ENCODE data around the gene CAST. TPM values are rescaled to one million over a fixed set of nuclear protein-coding genes. Genes with fewer than 3 reads are reported as not detected.

Gene CAST
- total RNA-seq, 1 donor from 2014 or later = 97.0 TPM

DNA sequence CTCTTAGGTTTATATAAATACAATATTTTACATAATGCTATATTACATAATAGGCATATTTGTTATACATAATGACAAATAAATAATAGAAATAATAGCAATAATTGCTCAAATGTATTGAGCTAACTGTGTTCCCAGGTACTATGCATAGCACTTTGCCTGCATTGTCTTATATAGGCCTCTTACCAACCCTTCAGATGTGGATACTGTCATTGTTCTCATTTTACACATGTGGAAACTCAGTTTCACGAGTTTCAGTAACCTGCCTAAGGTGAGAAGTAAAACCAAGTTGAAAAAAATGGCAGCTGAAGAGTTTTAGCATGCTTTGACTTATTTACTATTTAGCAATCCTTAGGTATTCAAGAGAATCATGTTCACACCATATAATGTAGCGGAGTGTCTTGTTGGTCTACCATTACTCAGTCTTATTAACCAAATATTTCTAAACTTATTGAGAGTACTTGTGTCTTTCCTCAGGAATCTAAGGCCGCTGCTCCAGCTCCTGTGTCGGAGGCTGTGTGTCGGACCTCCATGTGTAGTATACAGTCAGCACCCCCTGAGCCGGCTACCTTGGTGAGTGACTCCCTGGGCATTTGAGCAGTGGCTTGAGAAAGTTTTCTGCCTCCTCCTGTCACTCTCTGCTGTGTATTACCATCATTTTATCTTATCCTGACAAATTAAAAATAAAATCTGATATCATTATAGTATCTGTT, 88.1 kb downstream of the CAST start:
- no peak overlapping the region for H3K4me3 Mint-ChIP-seq (ENCODE audit: low read depth)
- no peaks in the 10 kb centered on the region for H3K9me3 Mint-ChIP-seq (ENCODE audit: low read depth)
- TF ChIP-seq, protein P1, sequence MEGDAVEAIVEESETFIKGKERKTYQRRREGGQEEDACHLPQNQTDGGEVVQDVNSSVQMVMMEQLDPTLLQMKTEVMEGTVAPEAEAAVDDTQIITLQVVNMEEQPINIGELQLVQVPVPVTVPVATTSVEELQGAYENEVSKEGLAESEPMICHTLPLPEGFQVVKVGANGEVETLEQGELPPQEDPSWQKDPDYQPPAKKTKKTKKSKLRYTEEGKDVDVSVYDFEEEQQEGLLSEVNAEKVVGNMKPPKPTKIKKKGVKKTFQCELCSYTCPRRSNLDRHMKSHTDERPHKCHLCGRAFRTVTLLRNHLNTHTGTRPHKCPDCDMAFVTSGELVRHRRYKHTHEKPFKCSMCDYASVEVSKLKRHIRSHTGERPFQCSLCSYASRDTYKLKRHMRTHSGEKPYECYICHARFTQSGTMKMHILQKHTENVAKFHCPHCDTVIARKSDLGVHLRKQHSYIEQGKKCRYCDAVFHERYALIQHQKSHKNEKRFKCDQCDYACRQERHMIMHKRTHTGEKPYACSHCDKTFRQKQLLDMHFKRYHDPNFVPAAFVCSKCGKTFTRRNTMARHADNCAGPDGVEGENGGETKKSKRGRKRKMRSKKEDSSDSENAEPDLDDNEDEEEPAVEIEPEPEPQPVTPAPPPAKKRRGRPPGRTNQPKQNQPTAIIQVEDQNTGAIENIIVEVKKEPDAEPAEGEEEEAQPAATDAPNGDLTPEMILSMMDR (IDR thresholded peaks at IDR 0.05; ENCODE audit: unreplicated experiment) = no peak
- H3K36me3 Mint-ChIP-seq (ENCODE audit: insufficient read depth) = peaks cover 23% of the 10 kb centered on the region
- peaks cover 7% of the 10 kb centered on the region for H3K4me1 Mint-ChIP-seq (ENCODE audit: low read depth)
- DNase-seq (ENCODE audit: low spot score, unreplicated experiment) = no peak
- no peaks in the 10 kb centered on the region for H3K27me3 Mint-ChIP-seq
- no peak overlapping the region for H3K27ac Mint-ChIP-seq

DNA sequence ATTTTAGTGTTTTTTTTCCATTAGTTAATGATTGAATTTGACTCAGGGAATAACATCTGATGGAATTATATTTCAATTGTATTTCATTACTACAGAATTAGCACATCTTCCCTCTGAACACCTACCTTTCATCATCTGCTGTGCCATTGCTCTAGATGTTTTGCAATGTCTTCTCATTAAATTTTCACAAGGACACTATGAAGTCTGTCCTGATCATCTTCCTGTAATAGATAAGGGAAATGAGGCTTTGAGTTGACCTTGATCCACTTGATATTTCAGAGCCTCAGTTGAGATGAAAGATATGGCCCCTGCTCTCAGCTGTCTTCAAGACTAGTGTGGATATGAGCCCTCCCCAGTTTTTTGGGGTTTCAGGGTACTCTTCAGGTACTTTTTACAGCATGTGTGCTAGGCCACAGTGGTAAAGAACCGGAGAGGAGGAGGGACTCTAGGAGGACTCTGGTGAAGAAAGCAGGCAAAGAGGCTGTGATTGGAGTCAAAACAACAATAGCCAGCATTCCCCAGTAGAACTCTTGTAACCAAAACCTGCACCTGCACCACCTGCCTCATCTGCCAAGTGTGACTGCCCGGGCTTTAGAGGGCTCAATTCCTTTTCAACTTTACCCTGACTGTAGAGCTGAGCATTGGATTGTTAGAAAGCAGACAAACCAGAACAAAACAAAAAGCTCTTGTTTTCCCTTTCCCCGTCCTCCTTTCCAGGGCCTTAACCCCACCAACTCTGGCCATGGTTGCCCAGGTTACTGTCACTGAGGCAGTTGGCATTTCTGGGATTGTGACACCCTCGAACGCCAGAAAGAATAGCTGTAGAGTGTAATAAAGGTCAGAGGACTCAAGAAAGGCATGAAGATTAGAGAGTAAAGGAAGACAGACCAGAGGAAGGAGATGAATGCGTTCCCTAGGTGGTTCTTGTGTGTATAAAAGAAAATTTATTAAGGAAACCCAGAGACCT, 89.3 kb downstream of the CAST start:
- no peaks in the 10 kb centered on the region for H3K9me3 Mint-ChIP-seq (ENCODE audit: low read depth)
- no peaks in the 10 kb centered on the region for H3K4me1 Mint-ChIP-seq (ENCODE audit: low read depth)
- no peak overlapping the region for H3K27ac Mint-ChIP-seq
- H3K27me3 Mint-ChIP-seq = no peaks in the 10 kb centered on the region
- H3K36me3 Mint-ChIP-seq (ENCODE audit: insufficient read depth) = peaks cover 18% of the 10 kb centered on the region
- TF ChIP-seq, protein P1 (IDR thresholded peaks at IDR 0.05; ENCODE audit: unreplicated experiment) = no peak
- no peak overlapping the region for H3K4me3 Mint-ChIP-seq (ENCODE audit: low read depth)
- DNase-seq (ENCODE audit: low spot score, unreplicated experiment) = no peak

DNA sequence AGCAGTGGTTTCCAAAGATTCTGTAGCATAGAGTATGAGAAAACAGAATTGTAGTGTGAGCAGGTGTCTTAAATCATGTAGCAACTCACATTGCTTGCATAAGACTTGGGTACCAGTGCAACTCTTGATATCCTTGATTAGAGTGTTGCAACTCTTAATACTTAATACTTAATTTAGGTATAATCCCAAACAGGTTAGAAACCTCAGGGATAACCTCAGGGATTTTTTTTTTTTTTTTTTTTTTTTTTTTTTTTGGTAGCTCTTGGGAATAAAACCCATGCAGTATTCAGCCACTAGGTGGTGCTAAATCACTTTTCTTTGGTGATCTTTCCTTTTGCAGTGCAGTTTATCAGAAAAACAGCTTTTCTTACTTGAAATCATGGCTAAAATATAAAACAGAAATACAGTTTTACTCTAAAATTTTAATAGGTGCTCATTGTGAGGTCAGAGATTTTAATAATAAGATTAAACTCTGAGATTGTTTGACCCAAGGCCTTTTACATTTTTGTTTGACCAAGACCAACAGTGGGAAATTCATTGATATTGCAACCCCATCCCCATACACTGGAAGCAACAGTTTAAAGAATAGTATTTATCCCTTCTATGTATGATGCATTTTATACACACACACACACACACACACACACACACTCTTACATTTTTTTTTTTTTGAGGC, 90.3 kb downstream of the CAST start:
- no peaks in the 10 kb centered on the region for H3K27me3 Mint-ChIP-seq
- TF ChIP-seq, protein P1 (IDR thresholded peaks at IDR 0.05; ENCODE audit: unreplicated experiment) = peak; percentile 72
- no peaks in the 10 kb centered on the region for H3K4me1 Mint-ChIP-seq (ENCODE audit: low read depth)
- DNase-seq (ENCODE audit: low spot score, unreplicated experiment) = peak; percentile 17
- peaks cover 16% of the 10 kb centered on the region for H3K36me3 Mint-ChIP-seq (ENCODE audit: insufficient read depth)
- H3K4me3 Mint-ChIP-seq (ENCODE audit: low read depth) = no peak overlapping the region
- no peak overlapping the region for H3K27ac Mint-ChIP-seq
- H3K9me3 Mint-ChIP-seq (ENCODE audit: low read depth) = no peaks in the 10 kb centered on the region

DNA sequence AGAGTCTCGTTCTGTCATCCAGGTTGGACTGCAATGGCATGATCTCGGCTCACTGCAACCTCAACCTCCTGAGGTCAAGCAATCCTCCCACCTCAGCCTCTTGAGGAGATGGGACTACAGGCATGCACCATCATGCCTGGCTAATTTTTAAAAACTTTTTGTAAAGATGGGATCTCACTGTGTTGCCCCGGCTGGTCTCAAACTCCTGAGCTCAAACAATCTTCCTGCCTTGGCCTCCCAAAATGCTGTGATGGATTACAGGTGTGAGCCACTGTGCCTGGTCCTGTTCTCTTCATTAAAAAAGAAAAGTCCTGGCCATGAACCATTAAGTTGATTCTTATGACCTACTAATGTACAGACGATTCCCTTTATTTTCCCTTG, 90.8 kb downstream of the CAST start:
- Mint-ChIP-seq H3K4me3 (ENCODE audit: low read depth) (no peak overlapping the region), H3K27ac (no peak overlapping the region), H3K27me3 (no peaks in the 10 kb centered on the region), H3K36me3 (ENCODE audit: insufficient read depth) (peaks cover 16% of the 10 kb centered on the region), H3K4me1 (ENCODE audit: low read depth) (no peaks in the 10 kb centered on the region), H3K9me3 (ENCODE audit: low read depth) (no peaks in the 10 kb centered on the region)
- TF ChIP-seq, protein P1 (IDR thresholded peaks at IDR 0.05; ENCODE audit: unreplicated experiment) = no peak
- no peak for DNase-seq (ENCODE audit: low spot score, unreplicated experiment)

DNA sequence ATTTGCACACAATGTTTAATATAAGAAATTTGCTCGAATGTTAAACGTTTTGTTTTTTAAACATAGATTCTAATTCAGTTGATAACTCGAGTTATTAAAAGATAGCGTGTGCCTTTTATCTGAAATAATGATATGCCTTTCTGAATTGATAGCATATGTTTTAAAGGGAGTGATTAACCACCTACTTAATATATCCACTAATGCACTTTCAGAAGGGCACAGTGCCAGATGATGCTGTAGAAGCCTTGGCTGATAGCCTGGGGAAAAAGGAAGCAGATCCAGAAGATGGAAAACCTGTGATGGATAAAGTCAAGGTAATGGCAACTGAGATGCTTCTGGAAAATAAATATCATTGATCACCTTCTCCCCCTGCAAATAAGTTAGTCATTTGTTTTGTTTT, 91.7 kb downstream of the CAST start:
- no peaks in the 10 kb centered on the region for H3K9me3 Mint-ChIP-seq (ENCODE audit: low read depth)
- no peak overlapping the region for H3K4me3 Mint-ChIP-seq (ENCODE audit: low read depth)
- peaks cover 14% of the 10 kb centered on the region for H3K36me3 Mint-ChIP-seq (ENCODE audit: insufficient read depth)
- no peak overlapping the region for H3K27ac Mint-ChIP-seq
- TF ChIP-seq, protein P1 (IDR thresholded peaks at IDR 0.05; ENCODE audit: unreplicated experiment) = no peak
- no peak for DNase-seq (ENCODE audit: low spot score, unreplicated experiment)
- no peaks in the 10 kb centered on the region for H3K4me1 Mint-ChIP-seq (ENCODE audit: low read depth)
- no peaks in the 10 kb centered on the region for H3K27me3 Mint-ChIP-seq
